Cardiac fibroblast (primary cell): Measurements from ENCODE around the gene AUNIP.

Experiments used
- DNase-seq, 2 donors: peaks; one replicate each; pipeline versions ENCODE4 v3.0.0 to v3.0.0-alpha.2; 2010; ENCODE audit warnings: low read depth in 2 of 2
- H3K4me3 ChIP-seq, 2 donors: replicated peaks in 1 of 2; 1 replicate in 1 of 2; 2 replicates in 1 of 2; pipeline ENCODE4 v1.5.1; 2011; ENCODE audit warnings: low read depth in 2 of 2, low read length in 2 of 2, mild to moderate bottlenecking in 2 of 2, moderate library complexity in 1 of 2
- CTCF ChIP-seq: IDR thresholded peaks from one replicate; pipeline ENCODE4 v1.5.1; 2011; ENCODE audit warnings: low read depth, mild to moderate bottlenecking, low read length, inconsistent platforms

Gene AUNIP

GRCh38 chr1:25813071-25813733 is 46.1 kb downstream of the AUNIP start:
- no peak overlapping the region for H3K4me3 ChIP-seq
- DNase-seq: no peak
- TF ChIP-seq CTCF: no peak

- TF ChIP-seq CTCF: no peak
- no peak overlapping the region for H3K4me3 ChIP-seq
Measured at GRCh38 chr1:25811384-25812082, 47.7 kb downstream of the AUNIP start.

GRCh38 chr1:25810341-25811299 is 48.6 kb downstream of the AUNIP start:
- peak; percentile 90 for TF ChIP-seq CTCF
- H3K4me3 ChIP-seq: no peak overlapping the region
- peak; percentile 60 to 61 for DNase-seq

More at GRCh38 chr1:25811384-25812082, 47.7 kb downstream of the AUNIP start:
- no peak for DNase-seq

- no peak for TF ChIP-seq CTCF
- H3K4me3 ChIP-seq: no peak overlapping the region
- DNase-seq: no peak
Measured at GRCh38 chr1:25809929-25810328, 49.3 kb downstream of the AUNIP start.

- no peak overlapping the region for H3K4me3 ChIP-seq
- no peak for TF ChIP-seq CTCF
- no peak for DNase-seq
Measured at GRCh38 chr1:25809283-25809926, 49.9 kb downstream of the AUNIP start.
